Measurements from ENCODE around the gene LRRFIP1.
"Not testable (repeated sequence)": the region's sequence is repeated elsewhere in the genome, so short reads cannot be mapped to it uniquely, and the experiment has no call there.

The LRRFIP1 gene

GRCh38 chr2:237597196-237598145 is 29.9 kb upstream of the LRRFIP1 start:
- no peak for DNase-seq

GRCh38 chr2:237598468-237599208 is 28.7 kb upstream of the LRRFIP1 start:
- DNase-seq: no peak

- DNase-seq: no peak
Measured at GRCh38 chr2:237599465-237600110, 27.8 kb upstream of the LRRFIP1 start.

GRCh38 chr2:237600205-237600846 is 27.1 kb upstream of the LRRFIP1 start:
- no peak for DNase-seq

GRCh38 chr2:237601453-237602116 is 25.8 kb upstream of the LRRFIP1 start:
- no peak for DNase-seq

- no peak for DNase-seq
Measured at GRCh38 chr2:237602409-237602808, 25.0 kb upstream of the LRRFIP1 start.

GRCh38 chr2:237603049-237603717 is 24.2 kb upstream of the LRRFIP1 start:
- DNase-seq: no peak

- DNase-seq: peak; percentile 75
Measured at GRCh38 chr2:237603718-237604362, 23.5 kb upstream of the LRRFIP1 start.

DNA sequence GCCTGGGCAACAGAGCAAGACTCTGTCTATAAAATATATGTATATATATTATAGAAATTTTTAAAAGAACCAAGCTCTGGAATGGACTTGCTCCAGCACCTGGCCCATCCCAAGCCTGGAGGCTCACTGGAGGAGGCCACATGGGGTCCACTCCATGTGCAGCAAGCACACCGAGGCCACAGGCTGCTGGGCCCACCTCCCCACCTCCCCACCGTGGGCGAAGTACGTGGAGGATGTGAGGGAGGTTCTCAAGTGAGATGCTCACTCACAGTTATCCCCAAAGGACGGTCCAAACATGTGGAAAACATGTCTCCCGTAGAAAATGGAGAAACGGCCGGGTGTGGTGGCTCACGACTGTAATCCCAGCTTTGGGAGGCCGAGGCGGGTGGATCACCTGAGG is 23.0 kb upstream of the LRRFIP1 start:
- no peak for DNase-seq

DNA sequence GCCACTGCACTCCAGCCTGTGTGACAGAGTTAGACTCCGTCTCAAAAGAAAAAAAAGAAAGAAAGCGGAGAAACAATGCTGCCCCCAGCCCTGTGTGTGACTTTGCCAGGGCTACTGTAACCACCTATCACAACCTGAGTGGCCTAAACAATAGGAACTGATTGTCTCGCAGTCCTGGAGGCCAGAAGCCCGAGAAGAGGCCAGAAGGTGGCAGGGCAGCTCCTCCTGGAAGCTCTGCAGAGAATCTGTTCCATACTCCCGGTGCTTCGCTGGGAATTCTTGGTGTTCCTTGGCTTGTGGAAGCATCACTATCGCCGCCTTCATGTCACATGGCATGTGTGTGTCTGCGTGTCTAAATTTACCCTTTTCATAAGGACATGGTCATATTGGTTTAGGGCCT is 22.4 kb upstream of the LRRFIP1 start:
- DNase-seq: no peak

- not testable (repeated sequence) for DNase-seq
Measured at GRCh38 chr2:237606522-237606921, 20.9 kb upstream of the LRRFIP1 start.

DNA sequence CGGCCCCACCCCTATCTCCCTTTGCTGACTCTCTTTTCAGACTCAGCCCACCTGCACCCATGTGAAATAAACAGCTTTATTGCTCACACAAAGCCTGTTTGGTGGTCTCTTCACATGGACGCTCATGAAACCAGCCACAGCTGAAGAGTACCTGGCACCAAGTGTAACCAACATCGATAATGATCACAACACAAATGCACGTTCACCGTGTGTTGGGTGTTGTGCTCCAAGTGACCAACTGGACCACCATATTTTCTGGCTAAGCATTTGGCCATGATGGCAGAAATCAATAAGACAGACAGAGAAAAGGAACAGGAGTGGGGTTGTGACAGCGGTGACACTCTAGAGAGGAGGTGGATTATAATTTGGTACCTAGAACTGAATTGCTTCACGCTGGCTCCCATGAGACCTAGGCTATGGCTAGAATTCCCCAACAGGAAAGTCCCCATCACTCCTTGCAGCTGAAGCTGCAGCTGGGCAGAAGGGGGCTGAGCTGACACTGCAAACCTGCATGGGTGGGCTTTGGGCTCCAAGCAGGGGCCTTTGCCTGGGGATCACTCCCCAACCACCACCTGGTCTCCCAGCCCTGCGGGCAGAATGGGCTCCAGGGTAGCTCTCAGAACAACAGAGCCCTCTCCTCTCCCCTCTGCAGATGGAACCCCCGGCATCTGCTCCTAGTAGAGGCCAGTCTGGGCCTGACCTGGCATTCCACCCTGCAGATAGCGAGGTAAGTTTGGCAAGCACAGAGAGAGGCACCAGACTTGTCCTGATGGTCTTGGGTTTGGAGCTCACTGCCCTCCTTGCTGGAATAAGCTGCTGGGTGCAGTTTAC is 14.6 kb upstream of the LRRFIP1 start:
- no peak for DNase-seq

- no peak for DNase-seq
Measured at GRCh38 chr2:237613679-237614078, 13.7 kb upstream of the LRRFIP1 start.

DNA sequence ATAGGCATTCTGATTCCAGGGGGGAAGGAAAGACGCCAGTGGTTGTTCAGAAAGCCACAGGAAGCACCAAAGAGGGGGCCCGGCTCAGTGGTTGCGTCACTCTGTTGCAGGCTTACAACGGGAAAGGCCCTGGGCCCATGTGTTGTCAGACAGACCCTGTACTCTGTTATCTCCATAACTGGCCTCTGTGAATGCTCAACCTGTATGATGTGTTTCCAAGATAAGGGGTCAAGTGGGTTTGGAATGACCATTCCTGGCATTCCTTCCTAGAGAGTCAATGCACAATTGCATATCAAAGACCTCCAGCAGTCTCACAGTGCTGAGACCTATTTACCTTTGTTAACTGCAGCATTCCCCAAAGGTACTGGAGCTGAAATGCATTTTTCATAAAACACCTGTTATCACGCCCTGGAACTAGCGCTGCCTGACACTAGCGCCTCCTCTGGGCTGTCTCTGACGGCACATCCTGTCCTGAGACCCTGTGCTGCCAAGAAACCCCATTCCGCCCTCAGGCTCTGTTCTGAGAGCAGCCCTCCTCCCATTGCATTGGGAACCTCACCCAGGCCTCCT is 13.2 kb upstream of the LRRFIP1 start:
- DNase-seq: peak; percentile 25

DNA sequence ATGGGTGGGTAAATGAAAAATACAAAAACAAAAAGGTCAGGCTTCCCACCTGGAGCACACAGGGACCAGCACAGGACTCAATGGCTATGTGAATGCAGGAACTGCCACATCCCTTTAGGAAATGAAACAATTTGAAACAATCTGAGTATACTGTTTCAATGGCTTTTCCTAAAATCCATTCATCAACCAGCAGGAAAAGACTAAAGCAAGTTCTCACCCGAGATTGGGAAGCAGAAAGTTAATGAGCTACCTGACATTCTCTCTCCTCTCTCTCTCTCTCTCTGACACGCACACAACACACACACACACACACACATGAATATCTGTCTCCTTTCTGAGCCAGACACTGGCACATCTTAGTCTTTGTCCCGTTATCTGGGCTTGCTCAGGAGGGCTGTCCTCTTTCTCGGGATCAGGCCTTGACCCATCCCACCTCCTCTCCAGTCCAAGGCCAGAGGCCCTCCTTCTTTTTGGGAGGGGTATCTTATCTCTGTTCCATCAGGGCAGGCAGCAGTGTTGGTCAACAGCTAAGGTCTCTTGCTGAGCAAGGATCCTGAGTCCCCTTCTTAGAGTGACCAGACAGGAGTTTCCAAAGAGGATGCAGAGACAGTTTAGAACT is 11.6 kb upstream of the LRRFIP1 start:
- no peak for DNase-seq

DNA sequence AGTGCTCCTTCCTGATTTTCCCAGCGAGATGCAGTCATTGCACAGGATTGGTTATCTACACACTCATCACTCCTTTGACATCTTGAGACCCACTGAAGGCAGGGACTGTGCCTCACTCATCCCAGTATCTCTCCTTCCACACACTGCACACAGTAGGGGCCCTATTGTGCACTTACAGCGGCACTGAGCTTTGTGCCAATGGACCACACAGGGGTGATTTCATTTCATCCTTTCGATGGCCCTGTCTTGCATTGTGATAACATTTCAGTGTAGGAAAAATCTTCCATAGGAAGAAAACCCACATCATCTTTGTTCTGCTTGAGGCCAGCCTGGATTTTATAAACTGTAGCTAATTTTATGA is 11.0 kb upstream of the LRRFIP1 start:
- no peak for DNase-seq

GRCh38 chr2:237616734-237617586 is 10.4 kb upstream of the LRRFIP1 start:
- DNase-seq: peak; percentile 56

DNA sequence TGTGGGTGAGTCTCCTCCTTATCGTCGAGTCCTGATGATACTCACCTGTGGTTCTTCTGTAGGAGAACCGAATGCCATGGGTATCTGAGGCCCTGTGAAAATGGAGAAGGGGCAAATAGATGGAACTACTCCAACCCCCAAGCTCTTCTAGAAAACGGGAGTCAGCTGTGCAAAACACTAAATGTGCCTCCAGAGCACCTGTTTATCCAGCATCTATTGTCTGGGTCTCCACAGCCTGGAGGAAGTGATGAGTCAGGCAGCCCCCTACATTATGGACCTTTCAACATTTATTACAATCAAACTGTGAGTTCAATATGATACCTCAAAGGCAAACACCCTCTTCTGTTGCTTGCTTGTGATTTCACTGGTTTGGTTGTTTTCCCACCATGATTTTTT is 9.8 kb upstream of the LRRFIP1 start:
- DNase-seq: no peak

- no peak for DNase-seq
Measured at GRCh38 chr2:237618449-237618848, 8.9 kb upstream of the LRRFIP1 start.
